Right lung (tissue), 5 donors: ENCODE measurements around the gene ZEB2. TPM values are rescaled to one million over a fixed set of nuclear protein-coding genes. Genes with fewer than 3 reads are reported as not detected.

Experiments
- DNase-seq, 2 donors: peaks; one replicate each; pipeline ENCODE4 v3.0.0-alpha.2; 2013
- polyA plus RNA-seq, 5 donors: library from polyadenylated mRNA; unstranded; fragments of 120-200 nt; gene quantifications; one replicate each; pipeline versions ENCODE4 v1.2.1 to v1.2.3, GENCODE V29; 2013; ENCODE audit warnings: inconsistent platforms in 1 of 5, low replicate concordance in 1 of 5; ENCODE audit not compliant: insufficient read length in 5 of 5, insufficient read depth in 1 of 5

Gene ZEB2
- polyA plus RNA-seq, 5 donors: 180 to 273 (median 266) TPM

GRCh38 chr2:144496977-144497598 lies 22.8 kb downstream of the ZEB2 start:
- DNase-seq: no peak

GRCh38 chr2:144496092-144496976 lies 23.6 kb downstream of the ZEB2 start:
- no peak for DNase-seq

- DNase-seq: no peak
Measured at GRCh38 chr2:144495227-144496091, 24.5 kb downstream of the ZEB2 start.

- DNase-seq: no peak
Measured at GRCh38 chr2:144493027-144493809, 26.7 kb downstream of the ZEB2 start.

GRCh38 chr2:144490857-144491256 lies 29.1 kb downstream of the ZEB2 start:
- no peak for DNase-seq

- DNase-seq: no peak
Measured at GRCh38 chr2:144490017-144490416, 29.9 kb downstream of the ZEB2 start.

GRCh38 chr2:144489315-144489916 lies 30.5 kb downstream of the ZEB2 start:
- DNase-seq: no peak

GRCh38 chr2:144484201-144484948 lies 35.5 kb downstream of the ZEB2 start:
- no peak for DNase-seq

GRCh38 chr2:144481666-144482065 lies 38.3 kb downstream of the ZEB2 start:
- DNase-seq: no peak

GRCh38 chr2:144481109-144481508 lies 38.8 kb downstream of the ZEB2 start:
- no peak for DNase-seq

- DNase-seq: no peak
Measured at GRCh38 chr2:144480285-144480684, 39.6 kb downstream of the ZEB2 start.

- DNase-seq: no peak
Measured at GRCh38 chr2:144479659-144480058, 40.3 kb downstream of the ZEB2 start.

GRCh38 chr2:144479138-144479537 lies 40.8 kb downstream of the ZEB2 start:
- DNase-seq: no peak

GRCh38 chr2:144477957-144478311 lies 42.0 kb downstream of the ZEB2 start:
- DNase-seq: no peak

- DNase-seq: peak; percentile 69 to 81
Measured at GRCh38 chr2:144477281-144477956, 42.5 kb downstream of the ZEB2 start.

- peak; percentile 39 to 45 for DNase-seq
Measured at GRCh38 chr2:144476682-144477081, 43.2 kb downstream of the ZEB2 start.

- DNase-seq: no peak
Measured at GRCh38 chr2:144475569-144476275, 44.2 kb downstream of the ZEB2 start.

GRCh38 chr2:144475044-144475443 lies 44.9 kb downstream of the ZEB2 start:
- DNase-seq: no peak

- no peak for DNase-seq
Measured at GRCh38 chr2:144474017-144474416, 45.9 kb downstream of the ZEB2 start.
